Breast epithelium (tissue), 3 donors: ENCODE data around the gene MSI1.

Experiments
- CTCF ChIP-seq, 3 donors: fragments of 450-650 bp; IDR thresholded peaks; one replicate each; pipeline ENCODE4 v1.5.1; 2016 to 2017; ENCODE audit warnings: antibody characterized with exemption in 3 of 3, mild to moderate bottlenecking in 3 of 3, moderate library complexity in 3 of 3
- POLR2A ChIP-seq: fragments of 450-650 bp; IDR thresholded peaks from one replicate; pipeline ENCODE4 v1.6.1; 2016; ENCODE audit warnings: antibody characterized with exemption, mild to moderate bottlenecking, moderate library complexity

GRCh38 chr12:120292411-120292660 lies 76.6 kb downstream of the MSI1 start:
- TF ChIP-seq CTCF (IDR thresholded peaks at IDR 0.05) (no peak), POLR2A (no peak)
